Endodermal cell (in vitro differentiated cells): Measurements from ENCODE around the gene CWC15. TPM values are rescaled to one million over a fixed set of nuclear protein-coding genes. Genes with fewer than 3 reads are reported as not detected.
"Not testable (repeated sequence)": the region's sequence is repeated elsewhere in the genome, so short reads cannot be mapped to it uniquely, and the experiment has no call there.

ENCODE experiments used
- DNase-seq: peaks from one replicate; pipeline ENCODE4 v3.0.0-alpha.2; 2017
- H3K27ac ChIP-seq: 2 replicates; pipeline ENCODE4 v1.5.1; 2013; ENCODE audit warnings: mild to moderate bottlenecking, low read depth, low read length, moderate library complexity
- H3K27me3 ChIP-seq: 2 replicates; pipeline ENCODE4 v1.6.1; 2013; ENCODE audit warnings: mild to moderate bottlenecking, low read length, moderate library complexity; ENCODE audit not compliant: insufficient read depth, control insufficient read depth, poor library complexity, severe bottlenecking
- H3K36me3 ChIP-seq: 2 replicates; pipeline ENCODE4 v1.7.0; 2013; ENCODE audit warnings: mild to moderate bottlenecking, low read length, moderate library complexity; ENCODE audit not compliant: control insufficient read depth, insufficient read depth
- H3K4me1 ChIP-seq: one replicate; pipeline ENCODE4 v1.7.0; 2013; ENCODE audit warnings: low read length; ENCODE audit not compliant: control insufficient read depth, insufficient read depth
- H3K4me3 ChIP-seq: 2 replicates; pipeline ENCODE4 v1.5.1; 2013; ENCODE audit warnings: mild to moderate bottlenecking, low read length, moderate library complexity
- H3K9ac ChIP-seq: 2 replicates; pipeline ENCODE4 v1.6.1; 2013; ENCODE audit warnings: mild to moderate bottlenecking, low read length, moderate library complexity; ENCODE audit not compliant: poor library complexity, severe bottlenecking; ENCODE audit errors: extremely low read depth
- H3K9me3 ChIP-seq: 2 replicates; pipeline ENCODE4 v1.6.1; 2013; ENCODE audit warnings: mild to moderate bottlenecking, low read length, moderate library complexity; ENCODE audit not compliant: control insufficient read depth
- H3K27ac Mint-ChIP-seq: 2 replicates; pipeline ENCODE4 v1.8.0; 2020; ENCODE audit warnings: mixed read lengths
- H3K27me3 Mint-ChIP-seq: 2 replicates; pipeline ENCODE4 v1.8.0; 2021; ENCODE audit warnings: mild to moderate bottlenecking, mixed read lengths; ENCODE audit not compliant: insufficient read depth
- H3K36me3 Mint-ChIP-seq: 2 replicates; pipeline ENCODE4 v1.8.0; 2020; ENCODE audit warnings: low read depth, mixed read lengths
- H3K4me1 Mint-ChIP-seq: 2 replicates; pipeline ENCODE4 v1.8.0; 2020; ENCODE audit warnings: mixed read lengths
- H3K4me3 Mint-ChIP-seq: 2 replicates; pipeline ENCODE4 v1.8.0; 2020; ENCODE audit warnings: mild to moderate bottlenecking, moderate library complexity, mixed read lengths
- H3K9me3 Mint-ChIP-seq: 2 replicates; pipeline ENCODE4 v1.8.0; 2020; ENCODE audit warnings: mild to moderate bottlenecking, mixed read lengths
- WGBS, 2 experiments: methylation state at CpG; one replicate each; pipeline versions ENCODE4 v1.1.5 to v1.1.7; 2013; ENCODE audit warnings: missing lambda C conversion rate in 2 of 2, mixed read lengths in 1 of 2; ENCODE audit not compliant: insufficient coverage in 1 of 2, insufficient read length in 1 of 2; 5-methylcytosine and 5-hydroxymethylcytosine counted together
- total RNA-seq, 2 donors: library from RNA; stranded (reverse); fragmentation: NEBNext Ultra II Directional in 1 of 2; extraction: Animal tissue kit (Norgen Biotek cat#: 25700) in 1 of 2; gene quantifications; 2 replicates in 1 of 2; 3 replicates in 1 of 2; pipeline ENCODE4 v1.2.1, GENCODE V29; 2021
- TF ChIP-seq, protein P1 (sequence below): fragments of 200-600 bp; sonication (generic); conservative IDR thresholded peaks from 2 replicates; pipeline ENCODE4 v1.5.0; 2021; ENCODE audit warnings: antibody characterized with exemption, mild to moderate bottlenecking

The CWC15 gene
- total RNA-seq, 2 donors from 2014 or later = 73.9 to 81.4 TPM

DNA sequence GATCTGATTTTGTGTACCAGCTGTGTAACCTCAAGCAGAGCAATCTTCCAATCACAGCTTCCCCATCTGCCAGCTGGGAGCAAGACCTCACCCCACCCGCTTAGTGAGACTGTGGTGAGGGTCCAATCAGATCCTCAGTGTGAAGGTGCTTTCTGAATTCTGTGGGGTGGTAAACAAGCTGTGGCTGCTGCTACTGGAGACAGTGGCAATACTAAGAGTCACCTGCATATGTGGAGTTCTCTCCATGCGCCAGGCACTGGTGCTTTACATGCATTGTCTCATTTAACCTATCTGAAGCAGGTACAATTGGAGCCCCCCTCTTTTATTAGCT, 50.4 kb downstream of the CWC15 start:
- Histone ChIP-seq H3K36me3 (no peaks in the 10 kb centered on the region), H3K4me1 (no peaks in the 10 kb centered on the region), H3K4me3 (no peak overlapping the region), H3K9me3 (no peaks in the 10 kb centered on the region), H3K27ac (no peak overlapping the region), H3K9ac (no peak overlapping the region), H3K27me3 (no peaks in the 10 kb centered on the region)
- no peak for DNase-seq
- H3K36me3 Mint-ChIP-seq = no peaks in the 10 kb centered on the region
- no peak overlapping the region for H3K27ac Mint-ChIP-seq
- no peaks in the 10 kb centered on the region for H3K9me3 Mint-ChIP-seq
- H3K4me3 Mint-ChIP-seq = no peak overlapping the region
- 85 to 87% methylated on average over 2 of the region's 2 CpGs for WGBS, 2 experiments
- peaks cover 32% of the 10 kb centered on the region for H3K4me1 Mint-ChIP-seq
- peaks cover 8% of the 10 kb centered on the region for H3K27me3 Mint-ChIP-seq
- TF ChIP-seq, protein P1, sequence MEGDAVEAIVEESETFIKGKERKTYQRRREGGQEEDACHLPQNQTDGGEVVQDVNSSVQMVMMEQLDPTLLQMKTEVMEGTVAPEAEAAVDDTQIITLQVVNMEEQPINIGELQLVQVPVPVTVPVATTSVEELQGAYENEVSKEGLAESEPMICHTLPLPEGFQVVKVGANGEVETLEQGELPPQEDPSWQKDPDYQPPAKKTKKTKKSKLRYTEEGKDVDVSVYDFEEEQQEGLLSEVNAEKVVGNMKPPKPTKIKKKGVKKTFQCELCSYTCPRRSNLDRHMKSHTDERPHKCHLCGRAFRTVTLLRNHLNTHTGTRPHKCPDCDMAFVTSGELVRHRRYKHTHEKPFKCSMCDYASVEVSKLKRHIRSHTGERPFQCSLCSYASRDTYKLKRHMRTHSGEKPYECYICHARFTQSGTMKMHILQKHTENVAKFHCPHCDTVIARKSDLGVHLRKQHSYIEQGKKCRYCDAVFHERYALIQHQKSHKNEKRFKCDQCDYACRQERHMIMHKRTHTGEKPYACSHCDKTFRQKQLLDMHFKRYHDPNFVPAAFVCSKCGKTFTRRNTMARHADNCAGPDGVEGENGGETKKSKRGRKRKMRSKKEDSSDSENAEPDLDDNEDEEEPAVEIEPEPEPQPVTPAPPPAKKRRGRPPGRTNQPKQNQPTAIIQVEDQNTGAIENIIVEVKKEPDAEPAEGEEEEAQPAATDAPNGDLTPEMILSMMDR = no peak

DNA sequence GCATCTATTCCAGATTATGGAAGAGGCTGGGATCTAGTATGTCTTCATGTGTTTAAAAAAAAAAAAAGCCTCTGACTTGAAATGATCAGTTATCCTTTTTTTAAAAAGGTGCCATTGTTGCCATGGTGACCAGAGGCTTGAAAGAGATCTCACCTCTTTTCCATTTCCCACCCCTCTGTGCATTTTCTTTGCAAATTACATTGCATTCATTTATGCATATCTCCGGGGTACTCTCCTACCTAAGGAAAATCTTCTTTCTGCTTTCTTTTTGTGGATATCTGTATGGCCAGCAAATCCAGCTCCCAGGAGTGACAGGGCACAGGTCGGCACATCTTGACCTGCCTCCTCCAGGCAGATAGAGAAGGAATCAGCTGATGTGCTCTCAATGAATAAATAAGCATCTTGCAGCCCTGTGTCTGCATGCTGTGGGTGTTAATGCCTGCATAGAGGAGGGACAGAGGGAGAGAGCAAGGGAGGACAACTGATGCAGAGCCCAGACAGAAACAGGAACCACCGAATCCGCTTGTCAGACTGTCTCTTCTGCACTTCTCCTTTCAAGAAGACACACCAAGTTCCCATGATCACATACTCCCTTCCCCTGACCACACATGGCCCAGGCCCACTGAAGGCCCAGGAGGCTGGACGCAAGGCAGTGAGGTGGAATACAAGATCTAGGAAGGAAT, 50.9 kb downstream of the CWC15 start:
- Histone ChIP-seq H3K36me3 (no peaks in the 10 kb centered on the region), H3K9ac (no peak overlapping the region), H3K27me3 (no peaks in the 10 kb centered on the region), H3K9me3 (no peaks in the 10 kb centered on the region), H3K4me3 (no peak overlapping the region), H3K4me1 (no peaks in the 10 kb centered on the region), H3K27ac (no peak overlapping the region)
- TF ChIP-seq, protein P1 = no peak
- Mint-ChIP-seq H3K9me3 (no peaks in the 10 kb centered on the region), H3K4me3 (no peak overlapping the region), H3K27ac (no peak overlapping the region), H3K36me3 (no peaks in the 10 kb centered on the region), H3K4me1 (peaks cover 32% of the 10 kb centered on the region), H3K27me3 (peaks cover 8% of the 10 kb centered on the region)
- DNase-seq = peak; percentile 72
- 50 to 79% methylated on average over 1 to 5 of the region's 5 CpGs for WGBS, 2 experiments

DNA sequence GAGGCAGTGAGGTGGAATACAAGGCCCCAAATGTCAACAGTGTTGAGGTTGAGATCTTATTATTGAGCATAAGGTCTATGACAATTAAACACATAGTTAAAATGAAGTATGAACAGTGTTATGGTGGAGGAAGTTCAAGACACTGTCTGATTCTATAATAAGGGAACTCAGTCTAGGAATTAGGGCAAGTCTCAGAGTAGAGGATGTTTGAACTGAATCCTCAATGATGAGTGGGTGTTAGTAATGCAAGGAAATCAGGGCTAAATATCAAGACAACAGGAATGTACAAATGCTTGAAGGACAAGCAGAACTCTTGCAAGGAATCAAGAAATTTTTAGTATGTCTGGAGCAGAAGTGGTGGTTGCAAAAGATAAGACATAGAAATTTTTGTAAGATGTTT, 53.0 kb downstream of the CWC15 start:
- Histone ChIP-seq H3K9me3 (no peaks in the 10 kb centered on the region), H3K27me3 (no peaks in the 10 kb centered on the region), H3K27ac (no peak overlapping the region), H3K4me3 (no peak overlapping the region), H3K9ac (no peak overlapping the region), H3K4me1 (no peaks in the 10 kb centered on the region), H3K36me3 (no peaks in the 10 kb centered on the region)
- H3K27me3 Mint-ChIP-seq = peaks cover 8% of the 10 kb centered on the region
- peaks cover 15% of the 10 kb centered on the region for H3K4me1 Mint-ChIP-seq
- TF ChIP-seq, protein P1 = no peak
- DNase-seq = no peak
- H3K9me3 Mint-ChIP-seq = no peaks in the 10 kb centered on the region
- no peaks in the 10 kb centered on the region for H3K36me3 Mint-ChIP-seq
- no peak overlapping the region for H3K4me3 Mint-ChIP-seq
- no peak overlapping the region for H3K27ac Mint-ChIP-seq

DNA sequence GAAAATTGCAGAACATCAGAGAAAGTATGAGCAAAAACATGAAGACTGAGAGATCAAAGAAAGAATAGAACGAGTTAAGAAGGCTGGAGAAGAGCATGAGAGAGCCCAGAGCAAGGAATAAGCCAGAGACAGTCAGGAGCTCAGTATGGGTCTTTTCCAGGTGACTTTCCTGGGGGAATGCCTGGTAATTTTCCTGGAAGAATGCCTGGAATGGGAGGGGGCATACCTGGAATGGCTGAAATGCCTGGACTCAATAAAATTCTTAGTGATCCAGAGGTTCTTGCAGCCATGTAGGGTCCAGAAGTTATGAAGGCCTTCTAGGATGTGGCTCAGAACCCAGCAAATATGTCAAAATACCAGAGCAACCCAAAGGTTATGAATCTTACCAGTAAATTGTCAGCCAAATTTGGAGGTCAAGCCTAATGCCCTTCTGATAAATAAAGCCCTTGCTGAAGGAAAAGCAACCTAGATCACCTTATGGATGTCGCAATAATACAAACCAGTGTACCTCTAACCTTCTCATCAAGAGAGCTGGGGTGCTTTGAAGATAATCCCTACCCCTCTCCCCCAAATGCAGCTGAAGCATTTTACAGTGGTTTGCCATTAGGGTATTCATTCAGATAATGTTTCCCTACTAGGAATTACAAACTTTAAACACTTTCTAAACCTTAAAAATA, 59.5 kb downstream of the CWC15 start:
- not testable (repeated sequence) for H3K9me3 ChIP-seq, H3K4me1 Mint-ChIP-seq, H3K4me1 ChIP-seq, H3K9ac ChIP-seq, H3K27me3 ChIP-seq, H3K27ac ChIP-seq, H3K4me3 ChIP-seq, H3K9me3 Mint-ChIP-seq, H3K4me3 Mint-ChIP-seq, H3K36me3 Mint-ChIP-seq, H3K36me3 ChIP-seq, DNase-seq, H3K27me3 Mint-ChIP-seq, H3K27ac Mint-ChIP-seq
- WGBS, 2 experiments = 85 to 100% methylated on average over 1 of the region's 2 CpGs
